HEK293 (cell line): ENCODE measurements around the gene EXD1.
"Not testable (repeated sequence)": the region's sequence is repeated elsewhere in the genome, so short reads cannot be mapped to it uniquely, and the experiment has no call there.

ENCODE experiments used
- CTCF ChIA-PET: fragments of 350-600 bp; formaldehyde crosslinking; extraction: SDS; loops from one replicate; lab custom pipeline; 2021; ENCODE audit warnings: antibody characterized with exemption; lab: Yijun Ruan, JAX
- POLR2A ChIA-PET: fragments of 300-600 bp; formaldehyde crosslinking; extraction: SDS; loops from one replicate; lab custom pipeline; 2020; ENCODE audit warnings: antibody characterized with exemption, inconsistent platforms; lab: Yijun Ruan, JAX
- H3K27ac ChIP-seq: fragments of 200-500 bp; sonication (Bioruptor generic); 2 replicates; pipeline ENCODE4 v1.5.1; 2014; ENCODE audit warnings: low read depth, low read length, control low read depth, inconsistent platforms; ENCODE audit errors: extremely low read depth
- H3K36me3 ChIP-seq, 2 experiments: fragments of 200-500 bp in 1 of 2; sonication (Bioruptor generic) in 1 of 2; 1 replicate in 1 of 2; 2 replicates in 1 of 2; pipeline ENCODE4 v1.5.1; 2014 to 2017; ENCODE audit warnings: inconsistent platforms in 2 of 2, low read length in 2 of 2; ENCODE audit not compliant: control insufficient read depth in 2 of 2, insufficient read depth in 1 of 2
- H3K4me1 ChIP-seq: fragments of 200-500 bp; sonication (Bioruptor generic); 2 replicates; pipeline ENCODE4 v1.5.1; 2014; ENCODE audit warnings: mild to moderate bottlenecking, low read length, inconsistent platforms; ENCODE audit not compliant: control insufficient read depth, insufficient read depth
- H3K4me3 ChIP-seq: 2 replicates; pipeline ENCODE4 v1.5.1; 2011; ENCODE audit warnings: low read depth, mild to moderate bottlenecking, control low read depth, low read length, moderate library complexity
- H3K9me3 ChIP-seq: fragments of 200-500 bp; sonication (Bioruptor generic); 2 replicates; pipeline ENCODE4 v1.5.1; 2014; ENCODE audit warnings: low read depth, low read length, inconsistent platforms; ENCODE audit not compliant: control insufficient read depth, insufficient read depth
- GFI1B ChIP-seq: fragments of 450-650 bp; formaldehyde crosslinking; IDR thresholded peaks from 2 replicates; pipeline ENCODE4 v1.5.1; 2016; ENCODE audit warnings: missing biosample characterization, missing genetic modification characterization
- GLI4 ChIP-seq: fragments of 450-650 bp; formaldehyde crosslinking; IDR thresholded peaks from 2 replicates; pipeline ENCODE4 v1.5.1; 2016; ENCODE audit warnings: missing biosample characterization, missing genetic modification characterization
- GLIS2 ChIP-seq: fragments of 450-650 bp; formaldehyde crosslinking; IDR thresholded peaks from 2 replicates; pipeline ENCODE4 v1.5.1; 2016; ENCODE audit warnings: missing biosample characterization, missing genetic modification characterization
- PRDM1 ChIP-seq: fragments of 450-650 bp; formaldehyde crosslinking; IDR thresholded peaks from 2 replicates; pipeline ENCODE4; 2016; ENCODE audit warnings: missing biosample characterization, missing genetic modification characterization
- SP3 ChIP-seq: fragments of 450-650 bp; formaldehyde crosslinking; IDR thresholded peaks from 2 replicates; pipeline ENCODE4 v1.5.1; 2016; ENCODE audit warnings: missing biosample characterization, missing genetic modification characterization
- ZFHX2 ChIP-seq: fragments of 450-650 bp; formaldehyde crosslinking; conservative IDR thresholded peaks from 2 replicates; pipeline ENCODE4 v1.5.1; 2016; ENCODE audit warnings: missing biosample characterization, missing genetic modification characterization
- ZNF155 ChIP-seq: fragments of 450-650 bp; formaldehyde crosslinking; IDR thresholded peaks from 2 replicates; pipeline ENCODE4 v1.5.1; 2016; ENCODE audit warnings: missing biosample characterization, missing genetic modification characterization
- ZNF175 ChIP-seq: fragments of 450-650 bp; formaldehyde crosslinking; IDR thresholded peaks from 2 replicates; pipeline ENCODE4 v1.5.1; 2016; ENCODE audit warnings: missing biosample characterization, missing genetic modification characterization
- ZNF19 ChIP-seq: fragments of 450-650 bp; formaldehyde crosslinking; IDR thresholded peaks from 2 replicates; pipeline ENCODE4; 2016; ENCODE audit warnings: missing biosample characterization, missing genetic modification characterization, low read depth
- ZNF266 ChIP-seq: fragments of 450-650 bp; formaldehyde crosslinking; IDR thresholded peaks from 2 replicates; pipeline ENCODE4 v1.5.1; 2016; ENCODE audit warnings: missing biosample characterization, missing genetic modification characterization, low read depth
- ZNF335 ChIP-seq: fragments of 450-650 bp; formaldehyde crosslinking; conservative IDR thresholded peaks from 2 replicates; pipeline ENCODE4 v1.5.1; 2016; ENCODE audit warnings: missing biosample characterization, missing genetic modification characterization
- ZNF555 ChIP-seq: fragments of 450-650 bp; formaldehyde crosslinking; conservative IDR thresholded peaks from 2 replicates; pipeline ENCODE4 v1.5.1; 2017; ENCODE audit warnings: missing biosample characterization, mild to moderate bottlenecking, missing genetic modification characterization, inconsistent platforms
- ZNF560 ChIP-seq: fragments of 450-650 bp; formaldehyde crosslinking; IDR thresholded peaks from 2 replicates; pipeline ENCODE4 v1.5.1; 2017; ENCODE audit warnings: missing biosample characterization, missing genetic modification characterization, borderline replicate concordance
- ZNF670 ChIP-seq: fragments of 450-650 bp; formaldehyde crosslinking; IDR thresholded peaks from 2 replicates; pipeline ENCODE4 v1.5.1; 2016; ENCODE audit warnings: missing biosample characterization, missing genetic modification characterization, low read depth
- ZNF777 ChIP-seq: fragments of 450-650 bp; formaldehyde crosslinking; IDR thresholded peaks from 2 replicates; pipeline ENCODE4 v1.5.1; 2017; ENCODE audit warnings: missing biosample characterization, missing genetic modification characterization, borderline replicate concordance
- ZNF785 ChIP-seq: fragments of 450-650 bp; formaldehyde crosslinking; IDR thresholded peaks from 2 replicates; pipeline ENCODE4 v1.5.1; 2016; ENCODE audit warnings: missing biosample characterization, missing genetic modification characterization

EXD1 gene

DNA sequence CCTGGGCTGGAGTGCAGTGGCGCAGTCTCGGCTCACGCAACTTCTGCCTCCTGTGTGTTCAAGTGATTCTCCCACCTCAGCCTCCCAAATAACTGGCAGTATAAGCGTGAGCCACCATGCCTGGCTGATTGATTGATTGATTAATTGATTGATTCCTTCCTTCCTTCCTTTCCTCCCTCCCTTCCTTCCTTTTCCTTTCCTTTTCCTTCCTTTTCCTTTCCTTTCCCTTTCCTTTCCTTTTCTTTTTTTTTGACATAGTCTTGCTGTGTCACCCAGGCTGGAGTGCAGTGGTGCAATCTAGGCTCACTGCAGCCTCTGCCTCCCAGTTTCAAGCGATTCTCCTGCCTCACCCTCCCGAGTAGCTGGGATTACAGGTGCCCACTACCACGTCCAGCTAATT, 30.4 kb upstream of the EXD1 start:
- peak; percentile 96 for TF ChIP-seq PRDM1 (tag by site-specific recombination)
- CTCF ChIA-PET, POLR2A ChIA-PET, H3K27ac ChIP-seq, H3K9me3 ChIP-seq, H3K4me1 ChIP-seq, H3K4me3 ChIP-seq: not testable (repeated sequence)
- H3K36me3 ChIP-seq, result peaks cover 0 to 24% of the 10 kb centered on the region in 2 experiments; a peak in 2 of 3 replicates

DNA sequence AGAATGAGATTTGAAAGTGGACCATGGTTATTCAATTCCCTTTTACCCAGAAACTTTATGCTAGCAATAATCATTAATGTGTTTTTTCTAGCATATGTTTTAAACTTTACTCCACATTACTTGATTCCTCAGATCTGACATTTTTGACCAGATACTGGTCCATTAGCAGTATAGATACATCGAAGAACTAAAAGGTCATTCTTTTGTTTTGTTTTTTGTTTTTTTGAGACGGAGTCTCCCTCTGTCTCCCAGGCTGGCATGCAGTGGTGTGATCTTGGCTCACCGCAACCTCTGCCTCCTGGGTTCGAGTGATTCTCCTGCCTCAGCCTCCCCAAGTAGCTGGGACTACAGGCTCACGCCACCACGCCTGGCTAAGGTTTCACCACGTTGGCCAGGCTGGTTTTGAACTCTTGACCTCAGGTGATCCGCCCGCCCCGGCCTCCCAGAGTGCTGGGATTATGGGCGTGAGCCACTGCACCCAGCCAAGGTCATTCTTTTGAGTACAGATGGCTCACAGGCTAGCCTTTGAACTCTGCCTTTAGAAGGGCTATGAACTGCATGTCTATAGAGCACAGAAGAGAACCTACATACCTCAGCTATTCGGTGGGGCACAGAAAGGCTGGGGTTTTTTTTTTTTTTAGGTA, 29.1 kb upstream of the EXD1 start:
- ChIA-PET POLR2A (interaction anchor here (0.6 to 0.7 kb wide), 2 partner anchors 70 to 271 kb away, joined by 3 to 5 read pairs; no protein-coding TSS in a partner anchor), CTCF (no interaction called here)
- Histone ChIP-seq H3K9me3 (no peaks in the 10 kb centered on the region), H3K27ac (no peak overlapping the region), H3K4me1 (no peaks in the 10 kb centered on the region), H3K4me3 (no peak overlapping the region), H3K36me3 (peaks cover 0 to 22% of the 10 kb centered on the region in 2 experiments; a peak in 2 of 3 replicates)
- TF ChIP-seq ZNF155 (tag by site-specific recombination) (no peak), GFI1B (no peak), GLI4 (tag by site-specific recombination) (no peak), ZNF785 (tag by site-specific recombination) (no peak), ZNF175 (tag by site-specific recombination) (no peak), ZNF670 (tag by site-specific recombination) (no peak), ZNF560 (tag by site-specific recombination) (no peak), ZNF266 (tag by site-specific recombination) (no peak), ZNF335 (tag by site-specific recombination) (no peak), GLIS2 (tag by site-specific recombination) (no peak), SP3 (tag by site-specific recombination) (no peak), ZFHX2 (tag by site-specific recombination) (no peak)

DNA sequence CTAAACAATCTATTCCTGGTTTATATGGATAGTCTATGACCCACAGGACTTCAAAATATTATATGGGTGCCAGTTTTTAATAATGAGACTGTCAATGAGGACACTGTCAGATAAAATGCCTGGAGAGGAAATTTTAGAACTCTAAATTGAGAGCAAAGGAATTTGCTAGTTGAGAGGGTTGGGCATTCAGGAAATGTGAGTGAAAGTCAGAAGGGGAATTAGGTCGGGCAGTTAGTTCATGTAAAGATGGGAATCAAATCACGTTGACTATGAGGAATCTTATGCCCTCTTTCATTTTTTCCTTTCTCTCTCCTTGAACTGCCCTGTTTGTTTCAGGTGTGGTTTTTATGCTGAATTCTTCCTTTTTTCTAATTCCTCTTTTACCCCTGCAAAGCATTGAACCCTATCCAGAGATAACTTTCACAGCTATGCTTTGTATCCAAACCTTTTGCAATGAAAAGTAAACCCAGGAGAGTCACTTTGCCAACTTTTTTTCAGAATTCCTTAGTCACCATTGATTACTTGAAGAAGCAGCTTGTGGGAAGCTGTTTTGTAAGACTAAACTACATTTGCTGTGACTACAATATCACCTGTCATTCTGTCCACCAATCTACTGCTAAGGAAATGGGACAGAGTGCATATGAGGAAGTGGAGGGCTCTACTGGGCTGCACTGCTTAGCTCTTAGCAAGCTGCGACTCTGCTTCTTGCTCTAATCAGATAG, 28.4 kb upstream of the EXD1 start:
- TF ChIP-seq PRDM1 (tag by site-specific recombination) (peak; percentile 49; the same call in 1 of the 2 replicates), ZNF555 (tag by site-specific recombination) (no peak)
- Histone ChIP-seq H3K4me1 (no peaks in the 10 kb centered on the region), H3K9me3 (no peaks in the 10 kb centered on the region), H3K4me3 (no peak overlapping the region), H3K36me3 (peaks cover 0 to 17% of the 10 kb centered on the region in 2 experiments; a peak in 2 of 3 replicates), H3K27ac (no peak overlapping the region)
- ChIA-PET POLR2A (interaction anchor here (0.7 kb wide), 1 partner anchor 71 kb away, joined by 5 read pairs; no protein-coding TSS in a partner anchor), CTCF (no interaction called here)

DNA sequence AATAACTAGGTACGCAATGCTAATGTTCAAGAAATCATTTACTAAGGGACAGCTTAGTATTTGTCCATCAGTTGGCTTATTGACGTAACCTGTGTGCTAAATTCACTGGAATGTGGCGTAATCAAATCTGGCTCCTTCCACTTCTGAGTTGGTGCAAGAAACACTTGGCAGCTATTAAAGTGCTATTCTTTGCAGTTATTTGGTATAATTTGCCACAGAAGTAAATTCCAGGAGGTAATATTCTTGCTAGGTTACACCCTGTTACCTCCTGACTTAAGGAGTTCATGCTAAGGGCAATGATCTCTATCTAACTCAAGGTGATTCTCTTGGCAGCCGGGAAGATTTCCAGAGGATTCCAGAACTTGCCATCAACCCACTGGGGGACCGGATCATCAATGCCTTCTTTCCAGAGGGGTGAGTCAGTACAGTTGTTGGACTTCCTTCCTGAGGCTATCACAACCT, 26.1 kb upstream of the EXD1 start:
- Histone ChIP-seq H3K36me3 (peaks cover 0 to 5% of the 10 kb centered on the region in 2 experiments; a peak in 2 of 3 replicates), H3K4me3 (no peak overlapping the region), H3K27ac (no peak overlapping the region), H3K4me1 (no peaks in the 10 kb centered on the region), H3K9me3 (no peaks in the 10 kb centered on the region)
- POLR2A ChIA-PET, result no interaction called here
- CTCF ChIA-PET, result no interaction called here
- TF ChIP-seq ZNF19 (tag by site-specific recombination), result no peak
- TF ChIP-seq PRDM1 (tag by site-specific recombination), result no peak
- no peak for TF ChIP-seq ZNF777
